Stimulated activated naive CD8-positive, alpha-beta T cell treated with anti-CD3 and anti-CD28 coated beads, Interleukin-15, Interleukin-2, amounts not matched to agents 100 ng/mL and 50 ng/mL, for 24 hours (primary cell): ENCODE measurements around the gene IL1RL2.

Experiments used
- H3K27ac Mint-ChIP-seq: one replicate; pipeline ENCODE4 v1.8.0; 2021; ENCODE audit warnings: mild to moderate bottlenecking, mixed read lengths
- H3K27me3 Mint-ChIP-seq: one replicate; pipeline ENCODE4 v1.8.0; 2021; ENCODE audit warnings: mixed read lengths
- H3K36me3 Mint-ChIP-seq: one replicate; pipeline ENCODE4 v1.8.0; 2021; ENCODE audit warnings: low read depth, mixed read lengths
- H3K4me1 Mint-ChIP-seq: one replicate; pipeline ENCODE4 v1.8.0; 2021; ENCODE audit warnings: low read depth, mixed read lengths
- H3K4me3 Mint-ChIP-seq: one replicate; pipeline ENCODE4 v1.8.0; 2021; ENCODE audit warnings: mild to moderate bottlenecking, mixed read lengths
- H3K9me3 Mint-ChIP-seq: one replicate; pipeline ENCODE4 v1.8.0; 2021; ENCODE audit warnings: mixed read lengths

The IL1RL2 gene

GRCh38 chr2:102277202-102277700 lies 90.4 kb downstream of the IL1RL2 start:
- Mint-ChIP-seq H3K36me3 (no peaks in the 10 kb centered on the region), H3K4me1 (peaks cover 19% of the 10 kb centered on the region), H3K9me3 (peaks cover 4% of the 10 kb centered on the region), H3K27ac (no peak overlapping the region), H3K27me3 (peaks cover 10% of the 10 kb centered on the region), H3K4me3 (no peak overlapping the region)

GRCh38 chr2:102278720-102279390 lies 92.0 kb downstream of the IL1RL2 start:
- Mint-ChIP-seq H3K4me1 (peaks cover 19% of the 10 kb centered on the region), H3K4me3 (no peak overlapping the region), H3K27me3 (peaks cover 1% of the 10 kb centered on the region), H3K27ac (no peak overlapping the region), H3K9me3 (peaks cover 4% of the 10 kb centered on the region), H3K36me3 (no peaks in the 10 kb centered on the region)

GRCh38 chr2:102279391-102279735 lies 92.5 kb downstream of the IL1RL2 start:
- Mint-ChIP-seq H3K36me3 (no peaks in the 10 kb centered on the region), H3K4me1 (peaks cover 19% of the 10 kb centered on the region), H3K9me3 (peaks cover 4% of the 10 kb centered on the region), H3K4me3 (no peak overlapping the region), H3K27ac (no peak overlapping the region), H3K27me3 (no peaks in the 10 kb centered on the region)

DNA sequence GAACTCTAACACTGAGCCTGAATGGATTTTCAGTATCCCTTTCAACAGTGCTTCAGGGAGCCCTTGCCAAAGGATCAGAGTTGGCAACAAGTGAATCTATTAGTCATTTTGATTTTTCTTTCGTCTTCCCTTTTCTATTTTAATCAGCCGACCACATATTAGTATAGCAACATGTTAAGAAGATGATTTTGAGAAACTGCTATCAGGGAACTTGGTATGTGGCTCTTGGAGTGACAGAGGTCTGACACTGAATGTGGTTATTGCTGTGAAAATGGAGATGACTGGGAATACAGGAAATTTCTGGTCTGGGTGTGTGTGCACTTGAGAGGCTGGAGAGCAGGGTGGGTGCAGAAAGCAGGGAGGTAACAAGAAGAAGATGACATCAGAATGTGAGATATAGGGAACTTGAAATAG lies 95.9 kb downstream of the IL1RL2 start:
- Mint-ChIP-seq H3K4me3 (no peak overlapping the region), H3K27ac (no peak overlapping the region), H3K4me1 (peaks cover under 1% of the 10 kb centered on the region), H3K27me3 (no peaks in the 10 kb centered on the region), H3K9me3 (no peaks in the 10 kb centered on the region), H3K36me3 (no peaks in the 10 kb centered on the region)

DNA sequence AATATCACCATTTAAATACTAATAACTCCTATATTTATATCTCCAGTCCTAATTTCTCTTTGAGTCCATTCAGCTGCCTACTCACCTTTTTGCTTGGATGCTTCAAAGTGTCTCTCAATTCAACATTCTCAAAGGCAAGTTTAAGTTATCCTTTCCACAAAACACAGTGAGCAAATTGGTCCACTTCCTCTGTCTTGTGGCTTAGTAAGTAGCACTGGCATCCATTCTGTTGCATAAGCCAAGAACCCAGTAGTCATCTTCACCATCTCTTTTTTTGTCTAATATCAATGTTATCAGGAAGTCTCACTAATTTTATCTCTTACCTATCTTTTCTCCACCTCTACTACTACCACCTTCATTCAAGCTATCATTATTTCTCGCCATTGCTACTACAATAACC lies 97.2 kb downstream of the IL1RL2 start:
- Mint-ChIP-seq H3K36me3 (no peaks in the 10 kb centered on the region), H3K4me1 (no peaks in the 10 kb centered on the region), H3K27ac (no peak overlapping the region), H3K9me3 (no peaks in the 10 kb centered on the region), H3K4me3 (no peak overlapping the region), H3K27me3 (no peaks in the 10 kb centered on the region)

DNA sequence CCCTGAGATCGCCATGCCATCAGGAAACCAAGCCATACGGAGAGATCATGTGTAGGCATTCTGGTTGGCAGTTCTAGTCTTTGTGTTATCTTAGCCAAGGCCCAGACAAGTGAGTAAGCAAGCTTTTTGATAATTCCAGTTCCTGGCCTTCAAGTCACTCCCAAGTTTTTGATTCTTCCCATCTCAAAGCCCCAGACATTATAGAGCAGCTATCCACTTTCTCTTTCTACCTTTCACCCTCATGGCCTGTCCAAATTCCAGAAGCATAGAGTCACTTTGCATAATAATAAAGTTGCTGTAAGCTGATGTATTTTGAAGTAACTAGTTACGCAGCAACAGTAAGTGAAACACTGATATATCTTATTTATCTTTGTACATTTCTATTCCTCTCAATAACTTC lies 97.8 kb downstream of the IL1RL2 start:
- H3K9me3 Mint-ChIP-seq = no peaks in the 10 kb centered on the region
- H3K27ac Mint-ChIP-seq = no peak overlapping the region
- H3K4me3 Mint-ChIP-seq = no peak overlapping the region
- H3K4me1 Mint-ChIP-seq = no peaks in the 10 kb centered on the region
- no peaks in the 10 kb centered on the region for H3K36me3 Mint-ChIP-seq
- H3K27me3 Mint-ChIP-seq = peaks cover 1% of the 10 kb centered on the region

DNA sequence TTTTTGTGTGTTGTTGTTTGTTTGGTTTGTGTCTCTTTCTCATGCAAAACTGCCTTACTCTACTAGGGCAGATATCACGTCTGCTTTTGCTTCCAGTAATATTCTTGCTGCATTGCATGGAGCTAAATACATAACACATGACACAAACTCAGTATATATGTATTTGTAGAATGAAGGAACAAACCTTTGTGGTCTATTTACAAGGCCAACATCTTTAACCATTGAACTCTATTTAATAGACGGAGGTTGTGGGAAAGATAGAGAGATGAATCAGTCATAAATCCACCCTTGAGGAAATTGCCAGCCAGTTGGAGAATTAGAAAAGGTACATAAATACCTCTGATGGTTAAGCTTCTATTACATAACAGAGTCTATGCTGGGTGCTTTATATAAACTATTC lies 98.5 kb downstream of the IL1RL2 start:
- H3K9me3 Mint-ChIP-seq = no peaks in the 10 kb centered on the region
- H3K27ac Mint-ChIP-seq = no peak overlapping the region
- H3K36me3 Mint-ChIP-seq = no peaks in the 10 kb centered on the region
- peaks cover 4% of the 10 kb centered on the region for H3K27me3 Mint-ChIP-seq
- no peak overlapping the region for H3K4me3 Mint-ChIP-seq
- no peaks in the 10 kb centered on the region for H3K4me1 Mint-ChIP-seq

GRCh38 chr2:102286041-102286440 lies 99.2 kb downstream of the IL1RL2 start:
- peaks cover 4% of the 10 kb centered on the region for H3K27me3 Mint-ChIP-seq
- H3K4me3 Mint-ChIP-seq = no peak overlapping the region
- H3K27ac Mint-ChIP-seq = no peak overlapping the region
- H3K36me3 Mint-ChIP-seq = no peaks in the 10 kb centered on the region
- no peaks in the 10 kb centered on the region for H3K9me3 Mint-ChIP-seq
- peaks cover 4% of the 10 kb centered on the region for H3K4me1 Mint-ChIP-seq

DNA sequence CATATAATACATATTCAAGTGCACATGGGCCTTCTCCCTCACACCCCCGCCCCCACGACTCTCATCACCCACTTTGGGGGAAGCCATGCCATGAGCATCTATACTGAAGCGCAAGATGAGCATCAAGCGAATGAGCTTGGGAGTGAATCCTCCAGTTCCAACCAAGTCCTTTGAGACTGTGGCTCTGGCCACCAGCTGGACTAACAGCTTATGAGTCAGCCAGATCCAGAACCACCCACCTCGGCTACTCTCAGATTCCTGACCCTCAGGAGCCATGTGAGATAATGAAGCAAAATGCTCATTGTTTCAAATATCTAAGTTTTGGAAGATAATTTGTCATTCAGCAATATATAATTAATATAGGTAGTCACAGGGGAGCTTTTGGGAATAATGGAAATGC lies 102.3 kb downstream of the IL1RL2 start:
- H3K4me1 Mint-ChIP-seq = peaks cover 22% of the 10 kb centered on the region
- no peak overlapping the region for H3K4me3 Mint-ChIP-seq
- no peak overlapping the region for H3K27ac Mint-ChIP-seq
- H3K27me3 Mint-ChIP-seq = peaks cover 12% of the 10 kb centered on the region
- H3K9me3 Mint-ChIP-seq = no peaks in the 10 kb centered on the region
- no peaks in the 10 kb centered on the region for H3K36me3 Mint-ChIP-seq
